ENCODE measurements around the gene ATXN7L1. TPM values are rescaled to one million over a fixed set of nuclear protein-coding genes. Genes with fewer than 3 reads are reported as not detected.

ATXN7L1 gene
- total RNA-seq, 1 experiment from 2014 or later, result 14.6 TPM

DNA sequence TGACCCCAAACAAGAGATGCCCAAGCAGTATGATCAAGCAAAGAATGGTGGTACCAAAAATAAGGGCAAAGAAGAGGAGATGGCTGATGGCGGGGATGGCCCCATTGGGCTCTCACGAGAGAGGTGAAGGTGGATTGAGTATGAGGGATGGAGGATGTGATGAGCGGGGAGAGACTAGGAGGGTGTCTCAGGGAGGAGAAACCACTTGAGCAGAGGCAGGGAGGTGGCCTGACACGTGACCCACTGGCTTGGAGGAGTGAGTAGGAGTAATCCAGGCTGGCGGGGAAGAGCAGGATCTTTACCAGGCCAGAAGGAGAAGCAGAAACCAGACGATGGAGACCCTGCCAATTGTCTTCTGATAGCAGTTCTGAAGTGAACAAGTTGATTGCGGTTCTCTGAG lies 33.3 kb upstream of the ATXN7L1 start:
- BruUV-seq (replicated peaks), result no TSS peak
- POLR2A ChIA-PET (ENCODE audit: unreplicated experiment), result no interaction called here
- no peak overlapping the region for H3K4me3 ChIP-seq

DNA sequence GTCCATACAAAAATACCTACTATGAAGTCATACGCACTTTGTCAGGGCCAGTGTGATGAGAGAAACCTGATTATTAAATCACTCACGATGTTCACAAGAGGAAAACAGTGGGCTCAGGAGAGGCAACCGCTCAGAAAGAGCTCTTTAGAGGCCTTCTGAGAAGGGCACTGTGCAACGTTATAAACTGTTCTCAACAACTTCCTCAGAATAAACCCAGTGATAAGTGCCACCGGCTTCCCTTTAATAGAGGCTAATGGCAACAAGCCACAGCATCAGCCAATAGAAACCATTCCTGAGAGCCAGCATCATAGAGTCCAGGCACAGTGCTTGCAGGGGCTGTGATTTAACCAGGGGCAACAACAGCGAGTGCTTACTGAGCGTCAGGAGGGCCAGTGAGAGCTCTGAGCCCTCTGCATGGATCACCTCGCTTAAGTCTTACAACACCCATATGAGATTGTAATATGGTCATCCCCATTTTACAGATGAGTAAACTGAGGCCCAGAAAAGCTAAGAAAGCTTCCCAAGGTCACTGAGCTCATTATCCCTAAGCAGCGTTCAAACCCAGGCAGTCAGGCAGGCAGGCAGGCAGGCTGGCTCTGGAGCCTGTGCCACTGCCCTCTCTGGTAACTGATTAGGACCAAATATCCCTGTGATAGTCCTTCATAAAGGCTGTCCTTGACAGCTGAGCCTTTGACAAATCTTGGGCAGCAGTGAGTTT lies 30.9 kb upstream of the ATXN7L1 start:
- CTCF ChIA-PET, result no interaction called here
- Histone ChIP-seq H3K27me3 (ENCODE audit: insufficient read depth, low read depth) (no peaks in the 10 kb centered on the region), H3K36me3 (ENCODE audit: low read depth) (no peaks in the 10 kb centered on the region), H3K9me2 (ENCODE audit: insufficient read depth) (no peaks in the 10 kb centered on the region), H2AFZ (no peak overlapping the region), H3F3A (ENCODE audit: insufficient read depth, low read depth) (no peaks in the 10 kb centered on the region), H3K4me1 (replicated peaks; ENCODE audit: insufficient read depth) (no peaks in the 10 kb centered on the region), H3K9me3 (ENCODE audit: insufficient read depth, low read depth) (no peaks in the 10 kb centered on the region; the same call in 1 of the 2 replicates), H3K4me3 (no peak overlapping the region), H3K79me2 (ENCODE audit: low read depth) (no peaks in the 10 kb centered on the region), H3K4me2 (no peak overlapping the region), H3K27ac (no peak overlapping the region), H4K20me1 (ENCODE audit: insufficient read depth) (no peaks in the 10 kb centered on the region)
- DNase-seq, result no peak
- POLR2A ChIA-PET (ENCODE audit: unreplicated experiment), result no interaction called here
- no TSS peak for BruUV-seq (replicated peaks)
- TF ChIP-seq, protein P1, sequence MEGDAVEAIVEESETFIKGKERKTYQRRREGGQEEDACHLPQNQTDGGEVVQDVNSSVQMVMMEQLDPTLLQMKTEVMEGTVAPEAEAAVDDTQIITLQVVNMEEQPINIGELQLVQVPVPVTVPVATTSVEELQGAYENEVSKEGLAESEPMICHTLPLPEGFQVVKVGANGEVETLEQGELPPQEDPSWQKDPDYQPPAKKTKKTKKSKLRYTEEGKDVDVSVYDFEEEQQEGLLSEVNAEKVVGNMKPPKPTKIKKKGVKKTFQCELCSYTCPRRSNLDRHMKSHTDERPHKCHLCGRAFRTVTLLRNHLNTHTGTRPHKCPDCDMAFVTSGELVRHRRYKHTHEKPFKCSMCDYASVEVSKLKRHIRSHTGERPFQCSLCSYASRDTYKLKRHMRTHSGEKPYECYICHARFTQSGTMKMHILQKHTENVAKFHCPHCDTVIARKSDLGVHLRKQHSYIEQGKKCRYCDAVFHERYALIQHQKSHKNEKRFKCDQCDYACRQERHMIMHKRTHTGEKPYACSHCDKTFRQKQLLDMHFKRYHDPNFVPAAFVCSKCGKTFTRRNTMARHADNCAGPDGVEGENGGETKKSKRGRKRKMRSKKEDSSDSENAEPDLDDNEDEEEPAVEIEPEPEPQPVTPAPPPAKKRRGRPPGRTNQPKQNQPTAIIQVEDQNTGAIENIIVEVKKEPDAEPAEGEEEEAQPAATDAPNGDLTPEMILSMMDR (conservative IDR thresholded peaks at IDR 0.05), result no peak
- no peak for TF ChIP-seq EZH2 (IDR thresholded peaks at IDR 0.05; ENCODE audit: low read depth)
- intact Hi-C loops (cut with micrococcal nuclease; ENCODE audit: unreplicated experiment), result no loop called here

More for the DNA sequence above, 33.3 kb upstream of the ATXN7L1 start:
- Histone ChIP-seq H3K79me2 (ENCODE audit: low read depth) (no peaks in the 10 kb centered on the region), H3K9me2 (ENCODE audit: insufficient read depth) (no peaks in the 10 kb centered on the region), H3K4me2 (no peak overlapping the region), H3K9me3 (ENCODE audit: insufficient read depth, low read depth) (no peaks in the 10 kb centered on the region; the same call in 1 of the 2 replicates), H3K27me3 (ENCODE audit: insufficient read depth, low read depth) (no peaks in the 10 kb centered on the region), H3K4me1 (replicated peaks; ENCODE audit: insufficient read depth) (no peaks in the 10 kb centered on the region), H3F3A (ENCODE audit: insufficient read depth, low read depth) (no peaks in the 10 kb centered on the region), H3K27ac (no peak overlapping the region), H2AFZ (no peak overlapping the region), H4K20me1 (ENCODE audit: insufficient read depth) (no peaks in the 10 kb centered on the region), H3K36me3 (ENCODE audit: low read depth) (no peaks in the 10 kb centered on the region)
- no peak for DNase-seq
- TF ChIP-seq EZH2 (IDR thresholded peaks at IDR 0.05; ENCODE audit: low read depth), result no peak
- TF ChIP-seq, protein P1 (conservative IDR thresholded peaks at IDR 0.05), result no peak
- CTCF ChIA-PET, result no interaction called here
- intact Hi-C loops (cut with micrococcal nuclease; ENCODE audit: unreplicated experiment), result no loop called here

DNA sequence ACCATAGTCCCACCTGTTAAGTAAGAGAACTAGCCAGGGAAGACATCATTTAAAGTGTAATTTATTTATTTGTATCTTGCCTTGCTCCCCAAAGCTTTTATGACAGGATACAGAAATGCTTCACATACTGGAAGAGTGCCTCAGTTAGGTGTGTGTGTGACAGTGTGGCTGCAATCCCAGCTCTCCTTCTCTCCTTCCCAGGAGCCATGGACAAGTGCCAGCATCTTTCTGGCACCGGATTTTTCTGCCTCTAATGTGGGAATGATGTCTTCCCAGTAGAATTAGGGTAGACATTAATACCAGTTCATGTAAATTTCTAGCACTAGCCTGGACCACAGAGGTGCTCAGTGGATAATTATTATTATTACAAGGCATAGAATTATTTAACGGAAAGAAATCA lies 30.3 kb upstream of the ATXN7L1 start:
- ChIA-PET POLR2A (ENCODE audit: unreplicated experiment) (no interaction called here), CTCF (no interaction called here)
- H3K27me3 ChIP-seq (ENCODE audit: insufficient read depth, low read depth), result no peaks in the 10 kb centered on the region
- H3K27ac ChIP-seq, result no peak overlapping the region
- DNase-seq, result no peak
- H3K79me2 ChIP-seq (ENCODE audit: low read depth), result no peaks in the 10 kb centered on the region
- no peaks in the 10 kb centered on the region; the same call in 1 of the 2 replicates for H3K9me3 ChIP-seq (ENCODE audit: insufficient read depth, low read depth)
- H3K4me2 ChIP-seq, result no peak overlapping the region
- H3K36me3 ChIP-seq (ENCODE audit: low read depth), result no peaks in the 10 kb centered on the region
- intact Hi-C loops (cut with micrococcal nuclease; ENCODE audit: unreplicated experiment), result no loop called here
- TF ChIP-seq, protein P1 (conservative IDR thresholded peaks at IDR 0.05), result no peak
- no peak for TF ChIP-seq EZH2 (IDR thresholded peaks at IDR 0.05; ENCODE audit: low read depth)
- H3K4me1 ChIP-seq (replicated peaks; ENCODE audit: insufficient read depth), result no peaks in the 10 kb centered on the region
- no TSS peak for BruUV-seq (replicated peaks)
- H4K20me1 ChIP-seq (ENCODE audit: insufficient read depth), result no peaks in the 10 kb centered on the region
- no peak overlapping the region for H3K4me3 ChIP-seq
- no peaks in the 10 kb centered on the region for H3F3A ChIP-seq (ENCODE audit: insufficient read depth, low read depth)
- no peak overlapping the region for H2AFZ ChIP-seq
- H3K9me2 ChIP-seq (ENCODE audit: insufficient read depth), result no peaks in the 10 kb centered on the region
